ENCODE data around the gene GAREM1.

GAREM1 gene

GRCh38 chr18:32422978-32423740 lies 47.5 kb downstream of the GAREM1 start:
- no peak overlapping the region for H3K27ac ChIP-seq
- TF ChIP-seq, protein P1, sequence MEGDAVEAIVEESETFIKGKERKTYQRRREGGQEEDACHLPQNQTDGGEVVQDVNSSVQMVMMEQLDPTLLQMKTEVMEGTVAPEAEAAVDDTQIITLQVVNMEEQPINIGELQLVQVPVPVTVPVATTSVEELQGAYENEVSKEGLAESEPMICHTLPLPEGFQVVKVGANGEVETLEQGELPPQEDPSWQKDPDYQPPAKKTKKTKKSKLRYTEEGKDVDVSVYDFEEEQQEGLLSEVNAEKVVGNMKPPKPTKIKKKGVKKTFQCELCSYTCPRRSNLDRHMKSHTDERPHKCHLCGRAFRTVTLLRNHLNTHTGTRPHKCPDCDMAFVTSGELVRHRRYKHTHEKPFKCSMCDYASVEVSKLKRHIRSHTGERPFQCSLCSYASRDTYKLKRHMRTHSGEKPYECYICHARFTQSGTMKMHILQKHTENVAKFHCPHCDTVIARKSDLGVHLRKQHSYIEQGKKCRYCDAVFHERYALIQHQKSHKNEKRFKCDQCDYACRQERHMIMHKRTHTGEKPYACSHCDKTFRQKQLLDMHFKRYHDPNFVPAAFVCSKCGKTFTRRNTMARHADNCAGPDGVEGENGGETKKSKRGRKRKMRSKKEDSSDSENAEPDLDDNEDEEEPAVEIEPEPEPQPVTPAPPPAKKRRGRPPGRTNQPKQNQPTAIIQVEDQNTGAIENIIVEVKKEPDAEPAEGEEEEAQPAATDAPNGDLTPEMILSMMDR (conservative IDR thresholded peaks at IDR 0.05): no peak

- TF ChIP-seq, protein P1 (conservative IDR thresholded peaks at IDR 0.05): no peak
- H3K27ac ChIP-seq: no peak overlapping the region
Measured at GRCh38 chr18:32422201-32422600, 48.5 kb downstream of the GAREM1 start.

DNA sequence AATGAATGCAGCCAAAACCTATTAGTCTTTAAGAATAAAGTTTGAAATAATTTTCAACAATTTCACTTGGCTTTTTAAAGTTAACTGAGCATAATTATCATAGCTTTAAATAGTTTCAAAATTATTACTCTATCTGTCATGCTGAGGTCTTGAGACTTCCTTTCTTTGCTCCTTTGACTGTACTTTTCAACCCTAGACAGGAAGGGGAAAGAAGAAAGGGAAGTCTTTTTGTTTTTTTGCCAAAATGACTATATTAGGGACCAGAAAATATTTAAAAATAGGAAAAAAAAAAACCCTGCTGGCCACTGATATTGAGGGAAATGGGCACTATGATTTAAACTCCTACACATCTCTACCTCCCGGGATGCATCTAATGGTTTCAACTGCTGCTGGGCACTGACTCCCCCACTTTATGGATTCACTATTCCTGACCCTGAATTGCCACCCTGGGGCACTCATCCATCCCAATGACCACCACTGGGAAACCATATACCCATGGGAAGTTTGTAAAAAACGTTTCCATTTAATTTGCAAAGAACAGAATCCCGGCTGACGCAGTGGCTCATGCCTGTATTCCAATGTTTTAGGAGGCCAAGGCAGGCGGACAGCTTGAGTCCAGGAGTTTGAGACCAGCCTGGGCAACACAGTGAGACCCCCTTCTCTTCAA lies 50.5 kb downstream of the GAREM1 start:
- H3K27ac ChIP-seq: no peak overlapping the region
- TF ChIP-seq, protein P1 (conservative IDR thresholded peaks at IDR 0.05): no peak

DNA sequence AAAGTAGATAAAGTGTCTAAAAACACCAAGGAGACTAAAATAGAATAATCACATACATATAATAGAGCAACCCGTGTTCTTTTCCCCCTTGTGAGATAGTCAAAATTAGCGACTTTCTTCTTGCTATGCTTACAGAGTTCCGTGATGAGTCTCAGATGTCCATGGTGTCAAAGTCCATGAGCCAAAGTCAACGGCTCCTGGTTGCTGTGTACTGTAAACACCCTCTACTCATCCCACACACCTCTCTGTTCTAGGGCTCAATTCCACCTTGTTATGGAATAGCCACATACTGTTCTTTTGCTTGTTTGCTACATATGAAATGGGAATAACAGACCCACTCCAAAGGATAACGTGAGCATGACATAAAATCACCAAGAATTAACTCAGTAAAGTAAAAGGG lies 52.5 kb downstream of the GAREM1 start:
- no peak overlapping the region for H3K27ac ChIP-seq
- TF ChIP-seq, protein P1 (conservative IDR thresholded peaks at IDR 0.05): no peak

DNA sequence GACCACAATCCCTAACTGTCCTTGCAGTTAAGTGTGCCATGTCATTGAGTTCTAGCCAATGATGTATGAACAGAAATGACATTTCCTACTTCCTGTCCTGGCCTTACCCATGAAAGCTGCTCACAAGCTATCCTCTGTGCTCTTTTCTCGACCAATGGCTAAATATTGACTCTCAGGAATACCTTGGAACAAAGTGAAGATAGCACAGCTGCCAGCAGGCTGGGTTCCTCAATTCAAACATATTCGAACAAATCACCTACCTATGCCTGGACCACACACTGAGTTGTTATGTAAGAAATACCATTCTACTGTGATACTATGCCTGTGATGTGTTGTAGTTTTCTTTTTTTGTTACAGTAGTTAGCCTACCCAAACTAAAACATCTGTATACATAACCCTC lies 65.1 kb downstream of the GAREM1 start:
- TF ChIP-seq, protein P1 (conservative IDR thresholded peaks at IDR 0.05): no peak
- H3K27ac ChIP-seq: no peak overlapping the region

GRCh38 chr18:32401621-32402020 lies 69.1 kb downstream of the GAREM1 start:
- TF ChIP-seq, protein P1 (conservative IDR thresholded peaks at IDR 0.05): no peak
- H3K27ac ChIP-seq: no peak overlapping the region

DNA sequence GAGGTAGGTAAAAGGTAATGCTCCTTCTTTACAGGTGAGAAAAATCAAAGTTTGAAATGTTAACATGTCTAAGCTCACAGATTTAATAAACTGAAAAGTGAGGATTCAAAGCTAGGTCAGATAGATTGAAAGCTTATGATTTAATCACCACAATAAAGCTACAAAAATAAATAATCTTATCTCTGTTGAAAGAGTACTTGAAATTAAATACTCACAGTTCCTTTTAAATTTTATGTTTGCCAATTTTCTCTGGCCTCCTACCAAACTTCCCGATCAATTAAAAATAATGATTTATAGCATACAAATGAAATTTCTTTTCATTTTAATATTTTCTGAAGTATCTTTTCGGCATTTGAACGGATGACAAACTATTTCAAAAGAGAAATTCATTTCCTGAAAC lies 77.3 kb downstream of the GAREM1 start:
- TF ChIP-seq, protein P1 (conservative IDR thresholded peaks at IDR 0.05): no peak

More for the DNA sequence above, 77.3 kb downstream of the GAREM1 start:
- no peak overlapping the region for H3K27ac ChIP-seq
